Measurements from ENCODE around the gene DBF4B. TPM values are rescaled to one million over a fixed set of nuclear protein-coding genes. Genes with fewer than 3 reads are reported as not detected.

Gene DBF4B
- total RNA-seq, 2 donors from 2014 or later: 2.3 to 4.4 TPM

GRCh38 chr17:44792276-44792675 is 83.8 kb downstream of the DBF4B start:
- no peak for TF ChIP-seq CTCF (IDR thresholded peaks at IDR 0.05)
- H3K36me3 ChIP-seq: no peaks in the 10 kb centered on the region
- H3K9me3 ChIP-seq: no peaks in the 10 kb centered on the region
- peak overlapping the region in 1 of 2 donors; percentile 90 for H3K27ac ChIP-seq
- DNase-seq (ENCODE audit: low spot score): no peak
- no peak overlapping the region for H3K4me3 ChIP-seq
- peaks cover 0 to 43% of the 10 kb centered on the region in 2 donors for H3K4me1 ChIP-seq
- H3K27me3 ChIP-seq: no peaks in the 10 kb centered on the region

DNA sequence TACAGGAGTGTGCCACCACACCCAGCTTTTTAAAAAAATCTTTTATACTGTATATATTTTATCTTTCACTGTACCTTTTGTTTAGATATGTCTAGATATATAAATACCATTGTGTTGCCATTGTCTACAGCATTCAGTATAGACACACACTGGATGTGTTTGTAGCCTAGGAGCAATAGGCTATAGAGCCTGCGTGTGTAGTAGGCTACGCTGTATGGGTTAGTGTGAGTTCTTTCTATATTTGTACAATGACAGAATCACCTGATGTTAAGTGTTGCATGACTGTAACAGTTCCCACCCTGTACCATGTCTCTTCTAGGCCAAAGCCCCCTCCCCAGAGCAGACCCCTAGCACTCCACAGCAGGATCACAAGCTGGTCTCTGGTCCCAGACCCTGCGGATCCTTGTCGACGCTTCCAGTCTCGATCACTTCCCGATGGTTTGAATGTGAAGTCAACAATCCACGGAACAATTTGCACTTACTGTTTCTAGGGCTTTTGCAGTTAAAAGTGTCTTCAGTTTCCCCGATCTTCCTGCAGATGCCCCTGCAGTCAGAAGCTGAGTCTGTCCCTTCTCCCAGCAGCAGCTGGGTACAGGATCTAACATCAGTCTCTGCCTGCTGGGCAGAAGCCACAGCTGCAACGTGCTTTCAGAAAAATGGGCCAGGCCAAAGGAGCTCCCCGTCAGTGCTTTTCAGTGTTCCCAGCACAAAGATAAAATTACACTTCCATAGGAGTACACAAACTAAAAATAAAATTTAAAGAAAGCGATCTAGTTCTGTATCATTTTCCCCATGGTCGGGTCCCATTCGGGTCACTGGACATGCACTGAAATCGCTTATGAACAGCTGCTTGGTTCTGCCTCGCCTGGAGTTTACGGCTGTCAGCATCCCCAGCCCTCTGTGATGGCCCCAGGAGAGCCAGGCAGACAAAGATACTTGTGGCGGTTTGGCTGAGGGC is 85.7 kb downstream of the DBF4B start:
- Histone ChIP-seq H3K27ac (peak overlapping the region; percentile 81 to 90), H3K36me3 (no peaks in the 10 kb centered on the region), H3K4me1 (peaks cover 0 to 51% of the 10 kb centered on the region in 2 donors), H3K4me3 (no peak overlapping the region), H3K27me3 (no peaks in the 10 kb centered on the region), H3K9me3 (no peaks in the 10 kb centered on the region)
- no peak for TF ChIP-seq CTCF (IDR thresholded peaks at IDR 0.05)
- no peak for DNase-seq (ENCODE audit: low spot score)

- peak overlapping the region in 1 of 2 donors; percentile 32 for H3K4me3 ChIP-seq
Measured at GRCh38 chr17:44794851-44795413, 86.5 kb downstream of the DBF4B start.

DNA sequence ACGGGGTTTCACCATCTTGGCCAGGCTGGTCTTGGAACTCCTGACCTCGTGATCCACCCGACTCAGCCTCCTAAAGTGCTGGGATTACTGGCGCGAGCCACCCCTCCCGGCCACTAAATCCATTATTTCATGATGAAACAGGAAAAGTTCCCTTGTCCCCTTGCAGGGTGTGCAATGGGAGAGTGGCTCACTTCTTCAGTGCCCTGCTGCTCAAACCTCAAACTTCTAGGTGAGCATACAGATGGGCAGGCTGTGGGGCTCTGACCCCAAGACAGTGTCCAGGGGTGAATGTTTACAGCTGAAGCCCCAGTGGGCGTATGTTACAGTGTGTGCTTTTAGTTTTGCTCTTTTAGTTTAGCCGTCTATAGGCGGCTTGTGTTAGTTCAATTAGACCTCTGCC is 87.0 kb downstream of the DBF4B start:
- Histone ChIP-seq H3K36me3 (no peaks in the 10 kb centered on the region), H3K4me3 (peak overlapping the region in 1 of 2 donors; percentile 32), H3K27ac (peak overlapping the region; percentile 81 to 90), H3K4me1 (peaks cover 0 to 51% of the 10 kb centered on the region in 2 donors), H3K9me3 (no peaks in the 10 kb centered on the region), H3K27me3 (no peaks in the 10 kb centered on the region)
- no peak for DNase-seq (ENCODE audit: low spot score)
- TF ChIP-seq CTCF (IDR thresholded peaks at IDR 0.05): no peak

More at GRCh38 chr17:44794851-44795413, 86.5 kb downstream of the DBF4B start:
- Histone ChIP-seq H3K36me3 (no peaks in the 10 kb centered on the region), H3K27me3 (no peaks in the 10 kb centered on the region), H3K9me3 (no peaks in the 10 kb centered on the region), H3K4me1 (peaks cover 0 to 51% of the 10 kb centered on the region in 2 donors), H3K27ac (peak overlapping the region; percentile 81 to 90)
- no peak for TF ChIP-seq CTCF (IDR thresholded peaks at IDR 0.05)
- DNase-seq (ENCODE audit: low spot score): no peak

- no peaks in the 10 kb centered on the region for H3K27me3 ChIP-seq
- peaks cover 0 to 51% of the 10 kb centered on the region in 2 donors for H3K4me1 ChIP-seq
- no peaks in the 10 kb centered on the region for H3K9me3 ChIP-seq
- TF ChIP-seq CTCF (IDR thresholded peaks at IDR 0.05): no peak
- H3K36me3 ChIP-seq: no peaks in the 10 kb centered on the region
- DNase-seq (ENCODE audit: low spot score): no peak
- H3K27ac ChIP-seq: peak overlapping the region; percentile 81 to 90
- peak overlapping the region in 1 of 2 donors; percentile 32 for H3K4me3 ChIP-seq
Measured at GRCh38 chr17:44795928-44796327, 87.5 kb downstream of the DBF4B start.

Measured in right atrium auricular region (tissue), 2 donors.